GM18499 (cell line): ENCODE results near the gene RAD23A.

ENCODE experiments used
- ATAC-seq: cut with Tn5 transposase; IDR thresholded peaks from one replicate; pipeline ENCODE4 v1.9.1; 2021; ENCODE audit warnings: moderate number of reproducible peaks; ENCODE audit not compliant: insufficient read depth, unreplicated experiment

RAD23A gene

DNA sequence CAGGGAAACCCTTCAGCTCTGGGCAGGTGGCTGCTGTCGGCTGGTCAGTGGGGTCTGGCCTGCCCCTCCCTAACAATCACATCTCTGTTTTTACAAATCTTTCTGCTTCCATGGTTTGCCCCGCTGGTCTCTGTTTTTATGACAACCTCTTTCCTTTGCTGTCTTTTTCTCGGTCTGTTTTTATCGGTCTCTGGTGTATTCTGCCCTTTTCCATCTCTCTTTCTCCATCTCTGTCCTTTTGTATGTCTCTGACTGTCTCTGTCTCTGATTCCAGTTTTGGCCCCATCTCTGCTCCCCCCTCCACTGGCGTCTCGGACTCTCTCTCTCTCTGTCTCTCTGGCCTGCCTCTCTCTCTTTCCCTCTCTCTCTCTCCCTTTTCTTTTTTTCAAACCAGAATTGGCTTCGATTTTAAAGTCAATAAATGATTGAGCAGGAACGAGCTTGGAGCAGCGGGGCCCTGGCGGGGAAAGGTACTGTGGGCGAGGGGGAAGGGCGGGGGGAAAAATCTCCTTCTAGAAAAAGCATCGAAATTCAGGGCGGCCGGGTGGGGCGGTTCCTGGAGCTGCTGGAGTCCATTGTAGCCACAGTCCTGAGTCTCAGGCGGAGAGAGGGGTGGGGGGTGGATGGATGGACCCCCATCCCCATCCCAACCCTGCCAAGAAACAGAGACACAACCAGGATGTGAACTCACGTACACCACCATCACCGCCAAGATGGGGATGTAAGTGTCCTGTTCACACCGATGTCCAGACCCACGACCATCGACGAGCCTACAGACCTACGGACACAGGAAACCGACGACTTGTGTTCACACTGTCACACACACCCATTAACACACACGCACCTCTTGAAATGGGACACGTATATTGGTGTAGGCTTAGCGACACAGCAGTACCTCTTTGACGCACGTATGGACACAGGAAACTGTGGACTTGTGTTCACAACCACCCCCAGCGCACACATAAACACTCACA is 52.6 kb downstream of the RAD23A start:
- ATAC-seq, result no peak

DNA sequence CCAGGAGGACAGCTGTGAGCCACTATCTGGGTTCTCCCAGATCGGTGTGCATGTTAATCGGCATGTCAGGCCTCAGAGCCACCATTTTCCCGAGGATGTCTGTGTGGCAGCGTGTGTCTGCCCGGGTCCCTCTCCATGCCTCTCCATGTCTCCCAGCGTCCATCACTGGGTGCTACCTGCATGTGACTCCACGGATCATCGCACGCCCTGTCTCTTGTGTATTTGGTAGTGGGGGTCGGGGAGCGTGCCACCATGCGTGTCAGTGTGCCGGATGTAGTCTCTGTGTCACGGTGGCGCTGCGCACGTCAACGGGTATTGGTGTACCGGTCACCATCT is 55.5 kb downstream of the RAD23A start:
- no peak for ATAC-seq

DNA sequence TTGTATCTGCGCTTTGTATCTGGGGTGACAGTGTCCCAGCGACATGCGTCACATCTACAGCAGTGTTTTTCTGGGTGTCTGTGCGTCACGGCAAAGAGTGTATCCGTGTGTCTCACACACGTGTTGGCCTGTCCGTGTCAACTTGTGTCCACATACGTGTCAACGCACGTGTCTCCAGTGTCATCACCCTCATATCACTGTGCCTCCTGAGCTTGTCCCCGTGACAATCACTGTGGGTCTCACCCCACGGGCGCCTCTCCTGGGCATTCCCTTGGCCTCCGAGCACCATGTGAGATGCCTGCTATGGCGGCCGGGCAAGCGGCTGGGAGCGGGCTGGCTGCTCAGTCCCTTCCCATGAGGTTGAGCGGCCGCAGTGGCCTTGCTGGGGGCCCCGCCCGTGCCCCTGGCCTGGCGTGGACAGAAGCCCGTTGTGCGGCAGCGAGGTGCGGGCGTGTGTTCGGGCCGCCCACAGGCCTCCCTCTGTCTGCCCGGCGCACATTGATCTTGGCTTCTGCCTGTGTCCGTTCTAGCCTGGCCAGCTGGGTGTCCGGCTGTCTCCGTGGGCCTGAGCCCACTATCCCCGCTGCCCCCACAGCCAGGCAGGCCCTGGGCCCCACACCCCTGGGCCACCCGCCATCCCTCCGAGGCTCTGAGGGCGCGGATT is 56.0 kb downstream of the RAD23A start:
- ATAC-seq, result no peak

DNA sequence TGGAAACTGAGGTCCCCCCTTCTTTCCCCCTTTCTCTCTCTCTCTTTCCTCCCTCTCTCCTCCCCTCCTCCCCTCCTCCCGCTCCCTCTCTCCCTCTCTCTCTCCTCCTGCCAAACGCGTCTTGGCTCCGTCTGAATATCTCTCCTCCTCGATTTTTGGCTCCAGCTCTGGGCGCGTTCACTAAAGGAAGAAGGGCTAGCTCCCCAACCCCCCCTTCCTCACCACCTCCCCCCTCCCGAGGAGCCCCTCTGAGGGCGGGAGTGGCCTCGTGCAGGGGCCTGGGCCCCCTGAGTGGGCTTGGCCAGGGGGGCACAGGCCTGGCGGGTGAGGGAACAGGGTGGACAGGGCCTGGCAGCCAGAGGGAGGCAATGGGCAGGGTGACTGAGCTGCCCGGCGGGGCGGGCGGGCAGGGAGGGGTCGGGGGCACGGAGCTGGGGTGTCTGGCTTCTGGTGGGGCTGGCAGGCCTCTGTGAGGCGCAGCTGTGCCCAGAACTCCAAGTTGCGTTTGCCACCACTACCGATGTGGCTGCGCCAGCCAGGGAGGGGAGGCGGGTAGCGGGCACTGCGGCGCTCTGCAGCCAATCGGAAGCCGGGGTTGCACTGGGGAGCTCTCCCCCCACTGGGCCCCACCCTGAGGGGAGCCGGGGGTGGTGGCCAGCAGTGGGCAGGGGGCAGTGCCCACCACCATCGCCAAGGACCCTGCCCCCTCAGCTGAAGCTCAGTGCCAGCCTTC is 56.7 kb downstream of the RAD23A start:
- no peak for ATAC-seq

DNA sequence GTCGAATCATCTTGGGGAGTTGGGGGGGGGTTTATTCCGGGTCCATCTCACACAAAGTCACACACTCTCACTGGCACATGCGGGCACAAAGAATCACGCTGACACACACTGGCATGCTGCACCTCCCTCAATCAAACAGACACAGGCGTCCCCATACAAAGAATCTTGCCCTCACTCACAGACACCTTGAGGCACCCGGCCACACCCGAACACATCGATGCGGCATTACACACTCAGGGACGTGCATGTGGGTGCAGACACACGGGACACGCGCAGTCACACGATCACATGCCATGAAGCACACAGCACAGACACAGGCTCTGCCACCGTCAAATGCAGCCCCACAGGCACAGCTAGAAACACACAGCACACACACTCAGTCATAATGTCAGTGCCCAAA is 57.4 kb downstream of the RAD23A start:
- ATAC-seq, result no peak
